Glutamatergic neuron (in vitro differentiated cells): Measurements from ENCODE around the gene DYNC2H1. TPM values are rescaled to one million over a fixed set of nuclear protein-coding genes. Genes with fewer than 3 reads are reported as not detected.

Experiments used
- DNase-seq: peaks from one replicate; pipeline ENCODE4 v3.0.0; 2022
- H3K27ac Mint-ChIP-seq: one replicate; pipeline ENCODE4 v1.8.0; 2020; ENCODE audit warnings: mild to moderate bottlenecking, mixed read lengths, inconsistent platforms; ENCODE audit not compliant: unreplicated experiment
- H3K27me3 Mint-ChIP-seq: one replicate; pipeline ENCODE4 v1.8.0; 2020; ENCODE audit warnings: mild to moderate bottlenecking, moderate library complexity, mixed read lengths, inconsistent platforms; ENCODE audit not compliant: unreplicated experiment
- H3K36me3 Mint-ChIP-seq: one replicate; pipeline ENCODE4 v1.8.0; 2020; ENCODE audit warnings: mild to moderate bottlenecking, mixed read lengths, inconsistent platforms; ENCODE audit not compliant: unreplicated experiment
- H3K4me1 Mint-ChIP-seq: one replicate; pipeline ENCODE4 v1.8.0; 2020; ENCODE audit warnings: mild to moderate bottlenecking, low read depth, mixed read lengths, inconsistent platforms; ENCODE audit not compliant: unreplicated experiment
- H3K4me3 Mint-ChIP-seq: one replicate; pipeline ENCODE4 v1.8.0; 2020; ENCODE audit warnings: mild to moderate bottlenecking, mixed read lengths, inconsistent platforms; ENCODE audit not compliant: unreplicated experiment
- H3K9me3 Mint-ChIP-seq: one replicate; pipeline ENCODE4 v1.8.0; 2020; ENCODE audit warnings: mild to moderate bottlenecking, moderate library complexity, mixed read lengths, inconsistent platforms; ENCODE audit not compliant: unreplicated experiment
- CTCF ChIP-seq: fragments of 200-600 bp; sonication (generic); IDR thresholded peaks from one replicate; pipeline ENCODE4 v1.5.0; 2021; ENCODE audit not compliant: partially characterized antibody, unreplicated experiment
- total RNA-seq: library from RNA; stranded (reverse); fragmentation: NEBNext Ultra II Directional; extraction: Animal tissue kit (Norgen Biotek cat#: 25700); gene quantifications from one replicate; pipeline ENCODE4 v1.2.1, GENCODE V29; 2021; ENCODE audit not compliant: unreplicated experiment

DYNC2H1 gene
- total RNA-seq, 1 donor from 2014 or later, result 9.7 TPM

- peaks cover 1% of the 10 kb centered on the region for H3K9me3 Mint-ChIP-seq
- no peak overlapping the region for H3K27ac Mint-ChIP-seq
- H3K4me3 Mint-ChIP-seq, result no peak overlapping the region
- TF ChIP-seq CTCF, result no peak
- peaks cover 2% of the 10 kb centered on the region for H3K4me1 Mint-ChIP-seq
- DNase-seq, result no peak
- H3K27me3 Mint-ChIP-seq, result no peaks in the 10 kb centered on the region
- H3K36me3 Mint-ChIP-seq, result no peaks in the 10 kb centered on the region
These were observed 420.0 kb downstream of the DYNC2H1 start for GRCh38 chr11:103529181-103529684.

Other genes with a start within 250 kb of the DYNC2H1 start
- not detected for gene MMP12, start 234.4 kb upstream of the DYNC2H1 start, total RNA-seq
- gene MMP13, start 153.7 kb upstream of the DYNC2H1 start, total RNA-seq, result not detected
- 51.8 TPM for gene DCUN1D5, start 17.3 kb upstream of the DYNC2H1 start, total RNA-seq